ENCODE measurements around the gene KBTBD4.

DNA sequence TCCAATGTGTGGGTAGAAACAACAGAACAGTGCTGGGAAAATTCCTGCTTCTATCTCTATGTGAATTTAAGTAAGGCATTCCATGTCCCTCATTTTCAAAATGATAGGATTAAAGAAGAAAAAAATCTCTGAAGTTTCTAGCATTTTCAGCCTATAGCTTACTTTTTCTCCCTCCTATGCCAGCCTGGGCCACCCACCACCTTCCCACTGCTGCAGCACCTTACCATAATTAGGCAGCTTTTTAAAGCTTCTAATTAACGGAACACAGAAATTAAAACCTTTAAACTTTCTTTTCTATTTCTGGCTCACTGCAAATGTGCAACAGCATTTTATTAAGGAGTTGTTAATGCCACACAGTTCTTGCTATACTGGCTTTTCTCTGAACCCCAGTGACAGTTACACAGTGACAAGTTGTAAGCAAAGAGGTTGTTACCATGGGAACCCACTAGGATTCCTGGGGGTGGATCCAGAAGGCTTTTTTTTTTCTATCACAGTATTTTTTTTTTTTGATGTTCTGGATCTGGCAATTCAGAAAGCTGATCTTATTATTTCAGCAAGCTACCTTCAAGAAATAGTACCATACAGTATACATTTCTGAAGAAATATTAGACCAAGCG is 46.1 kb downstream of the KBTBD4 start:
- TF ChIP-seq, protein P1, sequence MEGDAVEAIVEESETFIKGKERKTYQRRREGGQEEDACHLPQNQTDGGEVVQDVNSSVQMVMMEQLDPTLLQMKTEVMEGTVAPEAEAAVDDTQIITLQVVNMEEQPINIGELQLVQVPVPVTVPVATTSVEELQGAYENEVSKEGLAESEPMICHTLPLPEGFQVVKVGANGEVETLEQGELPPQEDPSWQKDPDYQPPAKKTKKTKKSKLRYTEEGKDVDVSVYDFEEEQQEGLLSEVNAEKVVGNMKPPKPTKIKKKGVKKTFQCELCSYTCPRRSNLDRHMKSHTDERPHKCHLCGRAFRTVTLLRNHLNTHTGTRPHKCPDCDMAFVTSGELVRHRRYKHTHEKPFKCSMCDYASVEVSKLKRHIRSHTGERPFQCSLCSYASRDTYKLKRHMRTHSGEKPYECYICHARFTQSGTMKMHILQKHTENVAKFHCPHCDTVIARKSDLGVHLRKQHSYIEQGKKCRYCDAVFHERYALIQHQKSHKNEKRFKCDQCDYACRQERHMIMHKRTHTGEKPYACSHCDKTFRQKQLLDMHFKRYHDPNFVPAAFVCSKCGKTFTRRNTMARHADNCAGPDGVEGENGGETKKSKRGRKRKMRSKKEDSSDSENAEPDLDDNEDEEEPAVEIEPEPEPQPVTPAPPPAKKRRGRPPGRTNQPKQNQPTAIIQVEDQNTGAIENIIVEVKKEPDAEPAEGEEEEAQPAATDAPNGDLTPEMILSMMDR (IDR thresholded peaks at IDR 0.05) = no peak
- TF ChIP-seq POLR2A (IDR thresholded peaks at IDR 0.05) = no peak
